Activated CD8-positive, alpha-beta T cell treated with anti-CD3 and anti-CD28 coated beads for 36 hours (primary cell): Measurements from ENCODE around the gene RASGRP2. TPM values are rescaled to one million over a fixed set of nuclear protein-coding genes. Genes with fewer than 3 reads are reported as not detected.

Experiments used
- ATAC-seq: fragments of 200-7000 bp; cut with Tn5 transposase; one replicate; pipeline ENCODE4 v1.10.0; 2021; ENCODE audit warnings: mild to moderate bottlenecking, moderate library complexity
- CTCF ChIA-PET: fragments of 350-600 bp; sonication (Branson Sonifier 250); formaldehyde crosslinking; loops from one replicate; lab custom pipeline; 2021; ENCODE audit warnings: antibody characterized with exemption; lab: Charles Lee
- POLR2A ChIA-PET: fragments of 350-600 bp; sonication (Branson Sonifier 250); formaldehyde crosslinking; loops from one replicate; lab custom pipeline; 2021; ENCODE audit warnings: antibody characterized with exemption; lab: Charles Lee
- DNase-seq: peaks from one replicate; pipeline ENCODE4 v3.0.0-alpha.2; 2020
- H3K27ac Mint-ChIP-seq: one replicate; pipeline ENCODE4 v1.8.0; 2021; ENCODE audit warnings: mild to moderate bottlenecking, mixed read lengths
- H3K27me3 Mint-ChIP-seq: one replicate; pipeline ENCODE4 v1.8.0; 2021; ENCODE audit warnings: mixed read lengths
- H3K36me3 Mint-ChIP-seq: one replicate; pipeline ENCODE4 v1.8.0; 2021; ENCODE audit warnings: low read depth, mixed read lengths
- H3K4me1 Mint-ChIP-seq: one replicate; pipeline ENCODE4 v1.8.0; 2021; ENCODE audit warnings: low read depth, mixed read lengths
- H3K4me3 Mint-ChIP-seq: one replicate; pipeline ENCODE4 v1.8.0; 2021; ENCODE audit warnings: mild to moderate bottlenecking, moderate library complexity, mixed read lengths
- H3K9me3 Mint-ChIP-seq: one replicate; pipeline ENCODE4 v1.8.0; 2021; ENCODE audit warnings: mixed read lengths
- CTCF ChIP-seq: fragments of 200-600 bp; IDR thresholded peaks from one replicate; pipeline ENCODE4 v1.8.0; 2022; ENCODE audit warnings: antibody characterized with exemption, mild to moderate bottlenecking
- intact Hi-C: fragments of 100-400 bp; cut with micrococcal nuclease; formaldehyde crosslinking; loops from one replicate; pipeline ENCODE4 v1.10.0; 2022
- total RNA-seq, 2 experiments: library from RNA; stranded (reverse); gene quantifications; one replicate each; pipeline ENCODE4 v1.2.3, GENCODE V29; 2021

RASGRP2 gene
- total RNA-seq, 2 experiments from 2014 or later, result 7.8 to 8.2 TPM

GRCh38 chr11:64789331-64790204 lies 45.6 kb upstream of the RASGRP2 start:
- H3K4me3 Mint-ChIP-seq, result no peak overlapping the region
- CTCF ChIA-PET, result interaction anchor here (1.0 to 2.0 kb wide), 2 partner anchors 13 to 225 kb away, joined by 3 to 17 read pairs; partner anchors contain the start of gene MAP4K2
- intact Hi-C loops, result no loop called here
- DNase-seq, result no peak
- TF ChIP-seq CTCF, result no peak
- H3K27ac Mint-ChIP-seq, result no peak overlapping the region
- H3K4me1 Mint-ChIP-seq, result peaks cover 11% of the 10 kb centered on the region
- H3K27me3 Mint-ChIP-seq, result no peaks in the 10 kb centered on the region
- ATAC-seq, result no peak
- H3K36me3 Mint-ChIP-seq, result no peaks in the 10 kb centered on the region
- POLR2A ChIA-PET, result interaction anchor here (0.7 to 1.2 kb wide), 5 partner anchors 8 to 57 kb away, joined by 3 read pairs; partner anchors contain the start of gene MAP4K2
- H3K9me3 Mint-ChIP-seq, result no peaks in the 10 kb centered on the region

- H3K4me1 Mint-ChIP-seq, result peaks cover 4% of the 10 kb centered on the region
- H3K9me3 Mint-ChIP-seq, result no peaks in the 10 kb centered on the region
- H3K4me3 Mint-ChIP-seq, result no peak overlapping the region
- ChIA-PET POLR2A (interaction anchor here (0.6 to 2.7 kb wide), 9 partner anchors 9 to 58 kb away, joined by 3 to 7 read pairs (median 3); partner anchors contain the start of gene MAP4K2), CTCF (interaction anchor here (0.6 to 2.0 kb wide), 8 partner anchors 10 to 315 kb away, joined by 3 to 17 read pairs (median 4); partner anchors contain the start of genes MAP4K2 and SF1)
- DNase-seq (no peak), ATAC-seq (no peak)
- H3K27ac Mint-ChIP-seq, result no peak overlapping the region
- TF ChIP-seq CTCF, result no peak
- H3K36me3 Mint-ChIP-seq, result no peaks in the 10 kb centered on the region
- intact Hi-C loops, result no loop called here
- H3K27me3 Mint-ChIP-seq, result no peaks in the 10 kb centered on the region
These were observed 44.6 kb upstream of the RASGRP2 start for GRCh38 chr11:64788321-64789215.

GRCh38 chr11:64787526-64788320 lies 43.8 kb upstream of the RASGRP2 start:
- H3K27me3 Mint-ChIP-seq, result no peaks in the 10 kb centered on the region
- ATAC-seq, result peak; percentile 78
- peaks cover 4% of the 10 kb centered on the region for H3K4me1 Mint-ChIP-seq
- H3K36me3 Mint-ChIP-seq, result no peaks in the 10 kb centered on the region
- ChIA-PET POLR2A (interaction anchor here (0.6 to 2.7 kb wide), 4 partner anchors 11 to 21 kb away, joined by 3 to 7 read pairs (median 3); partner anchors contain the start of gene MAP4K2), CTCF (interaction anchor here (0.6 to 2.0 kb wide), 7 partner anchors 9 to 315 kb away, joined by 3 to 17 read pairs (median 4); partner anchors contain the start of genes MAP4K2 and SF1)
- H3K27ac Mint-ChIP-seq, result peak overlapping the region; percentile 49
- H3K4me3 Mint-ChIP-seq, result no peak overlapping the region
- H3K9me3 Mint-ChIP-seq, result no peaks in the 10 kb centered on the region
- intact Hi-C loops, result no loop called here
- DNase-seq, result peak; percentile 78
- peak; percentile 66 for TF ChIP-seq CTCF

GRCh38 chr11:64786308-64786707 lies 42.4 kb upstream of the RASGRP2 start:
- no peaks in the 10 kb centered on the region for H3K9me3 Mint-ChIP-seq
- CTCF ChIA-PET, result interaction anchor here (0.9 to 2.0 kb wide), 4 partner anchors 13 to 242 kb away, joined by 3 to 10 read pairs (median 3); no protein-coding TSS in a partner anchor
- H3K4me1 Mint-ChIP-seq, result peaks cover 4% of the 10 kb centered on the region
- no peak for TF ChIP-seq CTCF
- no peaks in the 10 kb centered on the region for H3K36me3 Mint-ChIP-seq
- POLR2A ChIA-PET, result interaction anchor here (0.7 to 2.7 kb wide), 6 partner anchors 9 to 228 kb away, joined by 3 to 7 read pairs (median 4); partner anchors contain the start of genes ARL2 and MAP4K2
- no peaks in the 10 kb centered on the region for H3K27me3 Mint-ChIP-seq
- H3K4me3 Mint-ChIP-seq, result no peak overlapping the region
- ATAC-seq (no peak), DNase-seq (no peak)
- H3K27ac Mint-ChIP-seq, result no peak overlapping the region
- intact Hi-C loops, result no loop called here
